Prostate gland (tissue), 2 donors: ENCODE measurements around the gene KRTAP21-2.

ENCODE experiments used
- POLR2A ChIP-seq: fragments of 450-650 bp; IDR thresholded peaks from one replicate; pipeline ENCODE4 v1.6.1; 2016; ENCODE audit warnings: antibody characterized with exemption, mild to moderate bottlenecking
- POLR2AphosphoS5 ChIP-seq: sonication (generic); formaldehyde crosslinking; IDR thresholded peaks from one replicate; pipeline ENCODE4 v1.6.1; 2017; ENCODE audit warnings: antibody characterized with exemption
- TF ChIP-seq, protein P1 (sequence below), 4 experiments: fragments of 200-600 bp in 2 of 4; fragments of 450-650 bp in 2 of 4; sonication (generic) in 2 of 4; IDR thresholded peaks; 1 replicate in 3 of 4; 2 replicates in 1 of 4; pipeline ENCODE4 v1.5.1; 2016 to 2019; ENCODE audit warnings: antibody characterized with exemption in 4 of 4, mild to moderate bottlenecking in 2 of 4, moderate library complexity in 2 of 4

- TF ChIP-seq, protein P1, sequence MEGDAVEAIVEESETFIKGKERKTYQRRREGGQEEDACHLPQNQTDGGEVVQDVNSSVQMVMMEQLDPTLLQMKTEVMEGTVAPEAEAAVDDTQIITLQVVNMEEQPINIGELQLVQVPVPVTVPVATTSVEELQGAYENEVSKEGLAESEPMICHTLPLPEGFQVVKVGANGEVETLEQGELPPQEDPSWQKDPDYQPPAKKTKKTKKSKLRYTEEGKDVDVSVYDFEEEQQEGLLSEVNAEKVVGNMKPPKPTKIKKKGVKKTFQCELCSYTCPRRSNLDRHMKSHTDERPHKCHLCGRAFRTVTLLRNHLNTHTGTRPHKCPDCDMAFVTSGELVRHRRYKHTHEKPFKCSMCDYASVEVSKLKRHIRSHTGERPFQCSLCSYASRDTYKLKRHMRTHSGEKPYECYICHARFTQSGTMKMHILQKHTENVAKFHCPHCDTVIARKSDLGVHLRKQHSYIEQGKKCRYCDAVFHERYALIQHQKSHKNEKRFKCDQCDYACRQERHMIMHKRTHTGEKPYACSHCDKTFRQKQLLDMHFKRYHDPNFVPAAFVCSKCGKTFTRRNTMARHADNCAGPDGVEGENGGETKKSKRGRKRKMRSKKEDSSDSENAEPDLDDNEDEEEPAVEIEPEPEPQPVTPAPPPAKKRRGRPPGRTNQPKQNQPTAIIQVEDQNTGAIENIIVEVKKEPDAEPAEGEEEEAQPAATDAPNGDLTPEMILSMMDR (IDR thresholded peaks at IDR 0.05) = no peak
- TF ChIP-seq POLR2A (no peak), POLR2AphosphoS5 (no peak)
Observed at GRCh38 chr21:30747159-30747558, at the start of gene KRTAP21-2.
